Measurements from ENCODE around the gene TMEM218.

DNA sequence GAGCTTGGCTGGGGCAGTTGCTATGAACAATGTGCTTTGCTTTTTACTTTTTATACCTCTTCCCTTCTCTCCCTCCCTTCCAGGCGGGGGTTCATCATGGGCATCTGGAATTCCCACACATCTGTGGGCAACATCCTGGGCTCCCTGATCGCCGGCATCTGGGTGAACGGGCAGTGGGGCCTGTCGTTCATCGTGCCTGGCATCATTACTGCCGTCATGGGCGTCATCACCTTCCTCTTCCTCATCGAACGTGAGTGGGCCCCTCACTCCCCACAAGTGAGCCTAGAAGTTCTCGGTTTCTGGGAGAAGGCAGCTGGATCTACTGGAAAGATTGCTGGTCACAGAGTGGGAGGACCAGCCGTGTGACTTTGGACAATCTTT lies 30.9 kb downstream of the TMEM218 start:
- no peak for TF ChIP-seq POLR2A (IDR thresholded peaks at IDR 0.05; ENCODE audit: low read length)
- no peak for TF ChIP-seq GATA1 (IDR thresholded peaks at IDR 0.05; ENCODE audit: low read depth, low read length)
